ENCODE measurements around the gene OTC. TPM values are rescaled to one million over a fixed set of nuclear protein-coding genes. Genes with fewer than 3 reads are reported as not detected.

OTC gene
- total RNA-seq (33.2 and 37.8 TPM in 2 replicates), polyA plus RNA-seq (10.1 and 16.2 TPM in 2 replicates)

DNA sequence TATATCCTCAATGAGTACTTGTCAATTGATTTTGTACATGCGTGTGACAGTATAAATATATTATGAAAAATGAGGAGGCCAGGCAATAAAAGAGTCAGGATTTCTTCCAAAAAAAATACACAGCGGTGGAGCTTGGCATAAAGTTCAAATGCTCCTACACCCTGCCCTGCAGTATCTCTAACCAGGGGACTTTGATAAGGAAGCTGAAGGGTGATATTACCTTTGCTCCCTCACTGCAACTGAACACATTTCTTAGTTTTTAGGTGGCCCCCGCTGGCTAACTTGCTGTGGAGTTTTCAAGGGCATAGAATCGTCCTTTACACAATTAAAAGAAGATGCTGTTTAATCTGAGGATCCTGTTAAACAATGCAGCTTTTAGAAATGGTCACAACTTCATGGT is at the start of gene OTC:
OTC (plus strand) TSS at position 243 of the 400 bp plus-strand sequence; CDS start at position 336, 93 bp downstream.
- TF ChIP-seq, protein P1, sequence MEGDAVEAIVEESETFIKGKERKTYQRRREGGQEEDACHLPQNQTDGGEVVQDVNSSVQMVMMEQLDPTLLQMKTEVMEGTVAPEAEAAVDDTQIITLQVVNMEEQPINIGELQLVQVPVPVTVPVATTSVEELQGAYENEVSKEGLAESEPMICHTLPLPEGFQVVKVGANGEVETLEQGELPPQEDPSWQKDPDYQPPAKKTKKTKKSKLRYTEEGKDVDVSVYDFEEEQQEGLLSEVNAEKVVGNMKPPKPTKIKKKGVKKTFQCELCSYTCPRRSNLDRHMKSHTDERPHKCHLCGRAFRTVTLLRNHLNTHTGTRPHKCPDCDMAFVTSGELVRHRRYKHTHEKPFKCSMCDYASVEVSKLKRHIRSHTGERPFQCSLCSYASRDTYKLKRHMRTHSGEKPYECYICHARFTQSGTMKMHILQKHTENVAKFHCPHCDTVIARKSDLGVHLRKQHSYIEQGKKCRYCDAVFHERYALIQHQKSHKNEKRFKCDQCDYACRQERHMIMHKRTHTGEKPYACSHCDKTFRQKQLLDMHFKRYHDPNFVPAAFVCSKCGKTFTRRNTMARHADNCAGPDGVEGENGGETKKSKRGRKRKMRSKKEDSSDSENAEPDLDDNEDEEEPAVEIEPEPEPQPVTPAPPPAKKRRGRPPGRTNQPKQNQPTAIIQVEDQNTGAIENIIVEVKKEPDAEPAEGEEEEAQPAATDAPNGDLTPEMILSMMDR (IDR thresholded peaks at IDR 0.05; ENCODE audit: poor library complexity): no peak
- TF ChIP-seq EZH2phosphoT487 (IDR thresholded peaks at IDR 0.05; ENCODE audit: low read depth, severe bottlenecking, unreplicated experiment): no peak
- TF ChIP-seq EZH2 (IDR thresholded peaks at IDR 0.05; ENCODE audit: borderline replicate concordance): no peak
- DNase-seq (ENCODE audit: low spot score): no peak
- H3K79me2 ChIP-seq: no peaks in the 10 kb centered on the region
- no peaks in the 10 kb centered on the region for H3K4me1 ChIP-seq (ENCODE audit: insufficient read depth)
- H3K9me3 ChIP-seq (ENCODE audit: low read depth): no peaks in the 10 kb centered on the region
- H3K9me2 ChIP-seq (replicated peaks; ENCODE audit: insufficient read depth): no peaks in the 10 kb centered on the region
- no peak within 1 kb of the TSS for H2AFZ ChIP-seq
- 61% methylated on average over 4 of the region's 4 CpGs for WGBS (ENCODE audit: low lambda C conversion rate, missing lambda C conversion rate)
- no peaks in the 10 kb centered on the region for H3K36me3 ChIP-seq (replicated peaks; ENCODE audit: insufficient read depth, low read depth)
- H3K4me3 ChIP-seq: no peak within 1 kb of the TSS
- no peaks in the 10 kb centered on the region for H4K20me1 ChIP-seq (ENCODE audit: insufficient read depth, poor library complexity, severe bottlenecking)
- H3K27me3 ChIP-seq: no peaks in the 10 kb centered on the region
- H3K4me2 ChIP-seq: peak within 1 kb of the TSS; percentile 20
- H3K27ac ChIP-seq: no peak within 1 kb of the TSS

DNA sequence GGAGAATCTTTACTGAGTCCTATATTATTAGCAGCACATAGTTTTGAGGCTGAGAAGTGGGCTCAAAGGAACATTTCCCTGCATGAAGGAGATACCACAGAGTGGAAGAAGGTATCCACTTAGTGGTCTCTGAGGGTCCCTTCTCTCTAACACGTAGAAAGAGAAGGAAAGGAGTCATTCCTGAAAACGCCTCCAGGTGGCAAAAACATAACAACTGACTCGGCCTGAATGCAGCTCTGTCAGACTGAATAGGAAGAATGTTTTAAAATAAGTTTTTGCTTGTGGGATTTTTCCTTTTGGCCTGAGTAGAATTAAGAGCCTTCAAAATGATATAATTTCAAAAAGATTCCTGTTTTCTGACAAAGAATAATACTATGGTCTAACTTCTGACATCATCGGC is 48.4 kb upstream of the OTC start:
- no peaks in the 10 kb centered on the region for H3K9me2 ChIP-seq (replicated peaks; ENCODE audit: insufficient read depth)
- no peak overlapping the region for H3K27ac ChIP-seq
- no peak overlapping the region for H3K4me3 ChIP-seq
- WGBS (ENCODE audit: low lambda C conversion rate, missing lambda C conversion rate): 45% methylated on average over 4 of the region's 4 CpGs
- H3K36me3 ChIP-seq (replicated peaks; ENCODE audit: insufficient read depth, low read depth): no peaks in the 10 kb centered on the region
- DNase-seq (ENCODE audit: low spot score): peak; percentile 15
- H3K79me2 ChIP-seq: no peaks in the 10 kb centered on the region
- no peak overlapping the region for H2AFZ ChIP-seq
- H3K4me1 ChIP-seq (ENCODE audit: insufficient read depth): no peaks in the 10 kb centered on the region
- TF ChIP-seq, protein P1 (IDR thresholded peaks at IDR 0.05; ENCODE audit: poor library complexity): peak; percentile 31
- TF ChIP-seq EZH2 (IDR thresholded peaks at IDR 0.05; ENCODE audit: borderline replicate concordance): no peak
- H4K20me1 ChIP-seq (ENCODE audit: insufficient read depth, poor library complexity, severe bottlenecking): no peaks in the 10 kb centered on the region
- no peaks in the 10 kb centered on the region for H3K9me3 ChIP-seq (ENCODE audit: low read depth)
- no peaks in the 10 kb centered on the region for H3K27me3 ChIP-seq
- H3K4me2 ChIP-seq: no peak overlapping the region

DNA sequence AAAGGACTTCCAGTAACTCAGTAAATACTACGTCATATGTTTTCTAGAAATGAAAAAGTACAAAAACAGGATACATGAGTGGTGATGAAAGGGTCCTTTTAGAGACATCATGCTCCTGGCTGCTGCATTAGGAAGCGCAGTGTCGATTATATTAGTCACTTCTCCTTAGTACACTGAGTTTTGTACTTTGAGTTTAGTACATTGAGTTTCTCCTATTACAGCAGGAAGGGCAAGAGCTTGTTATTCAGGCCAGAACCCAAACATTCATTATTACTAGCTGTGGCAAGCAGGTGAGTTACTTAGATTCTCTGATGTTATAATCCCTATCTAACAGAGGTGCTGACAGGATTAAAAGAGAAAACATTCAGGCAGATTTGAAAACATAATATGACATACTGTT is 46.4 kb upstream of the OTC start:
- Histone ChIP-seq H4K20me1 (ENCODE audit: insufficient read depth, poor library complexity, severe bottlenecking) (no peaks in the 10 kb centered on the region), H3K36me3 (replicated peaks; ENCODE audit: insufficient read depth, low read depth) (no peaks in the 10 kb centered on the region), H2AFZ (no peak overlapping the region), H3K27ac (no peak overlapping the region), H3K4me1 (ENCODE audit: insufficient read depth) (no peaks in the 10 kb centered on the region), H3K27me3 (no peaks in the 10 kb centered on the region), H3K4me2 (no peak overlapping the region), H3K79me2 (no peaks in the 10 kb centered on the region), H3K9me2 (replicated peaks; ENCODE audit: insufficient read depth) (no peaks in the 10 kb centered on the region), H3K9me3 (ENCODE audit: low read depth) (no peaks in the 10 kb centered on the region), H3K4me3 (no peak overlapping the region)
- DNase-seq (ENCODE audit: low spot score): peak; percentile 7
- 84% methylated on average over 3 of the region's 3 CpGs for WGBS (ENCODE audit: low lambda C conversion rate, missing lambda C conversion rate)
- TF ChIP-seq EZH2 (IDR thresholded peaks at IDR 0.05; ENCODE audit: borderline replicate concordance): no peak
- TF ChIP-seq, protein P1 (IDR thresholded peaks at IDR 0.05; ENCODE audit: poor library complexity): no peak
- no peak for TF ChIP-seq EZH2phosphoT487 (IDR thresholded peaks at IDR 0.05; ENCODE audit: low read depth, severe bottlenecking, unreplicated experiment)

DNA sequence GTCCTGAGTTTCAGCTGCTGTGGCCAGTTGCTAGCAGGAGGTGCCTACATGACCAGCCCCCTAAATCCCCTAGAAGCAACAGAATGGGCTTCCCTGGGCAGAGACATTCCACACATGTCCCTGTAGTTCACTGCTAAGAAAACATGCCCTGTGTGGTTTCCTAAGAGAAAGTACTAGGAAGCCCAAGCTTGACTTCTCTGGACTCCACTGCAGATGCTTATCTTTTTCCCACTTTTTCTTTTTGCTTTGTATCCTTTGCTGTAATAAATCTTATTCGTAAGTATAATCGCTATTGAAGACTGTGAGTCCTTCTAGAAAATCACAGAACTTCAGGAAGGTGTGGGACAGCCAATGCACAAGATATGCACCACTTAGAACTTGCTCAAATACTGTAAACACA is 40.7 kb upstream of the OTC start:
- no peaks in the 10 kb centered on the region for H4K20me1 ChIP-seq (ENCODE audit: insufficient read depth, poor library complexity, severe bottlenecking)
- H3K4me2 ChIP-seq: no peak overlapping the region
- H3K27ac ChIP-seq: no peak overlapping the region
- 76% methylated on average over 2 of the region's 2 CpGs for WGBS (ENCODE audit: low lambda C conversion rate, missing lambda C conversion rate)
- no peaks in the 10 kb centered on the region for H3K36me3 ChIP-seq (replicated peaks; ENCODE audit: insufficient read depth, low read depth)
- no peaks in the 10 kb centered on the region for H3K9me3 ChIP-seq (ENCODE audit: low read depth)
- no peaks in the 10 kb centered on the region for H3K27me3 ChIP-seq
- no peak overlapping the region for H3K4me3 ChIP-seq
- no peaks in the 10 kb centered on the region for H3K79me2 ChIP-seq
- TF ChIP-seq EZH2 (IDR thresholded peaks at IDR 0.05; ENCODE audit: borderline replicate concordance) (no peak), EZH2phosphoT487 (IDR thresholded peaks at IDR 0.05; ENCODE audit: low read depth, severe bottlenecking, unreplicated experiment) (no peak)
- TF ChIP-seq, protein P1 (IDR thresholded peaks at IDR 0.05; ENCODE audit: poor library complexity): no peak
- H3K9me2 ChIP-seq (replicated peaks; ENCODE audit: insufficient read depth): no peaks in the 10 kb centered on the region
- no peaks in the 10 kb centered on the region for H3K4me1 ChIP-seq (ENCODE audit: insufficient read depth)
- no peak for DNase-seq (ENCODE audit: low spot score)
- H2AFZ ChIP-seq: no peak overlapping the region

Measured in hepatocyte (in vitro differentiated cells).